NCI-H2171 (cell line): Measurements from ENCODE around the gene TMEM45A.
"Not testable (repeated sequence)": the region's sequence is repeated elsewhere in the genome, so short reads cannot be mapped to it uniquely, and the experiment has no call there.

ENCODE experiments used
- DNase-seq: peaks from one replicate; lab custom pipeline; 2025; lab: John Stamatoyannopoulos, UW

The TMEM45A gene

GRCh38 chr3:100492059-100493006 lies at the start of gene TMEM45A:
TSS of gene TMEM45A (plus strand) at chr3:100492619. CDS start at chr3:100555212, 62,593 bp downstream.
- peak; percentile 89 for DNase-seq

- DNase-seq = no peak
These were observed 48.7 kb upstream of the TMEM45A start for GRCh38 chr3:100443690-100444089.

- not testable (repeated sequence) for DNase-seq
These were observed 45.4 kb upstream of the TMEM45A start for GRCh38 chr3:100447067-100447466.

- no peak for DNase-seq
These were observed 44.3 kb upstream of the TMEM45A start for GRCh38 chr3:100448079-100448478.

- no peak for DNase-seq
These were observed 43.2 kb upstream of the TMEM45A start for GRCh38 chr3:100449214-100449613.

- no peak for DNase-seq
These were observed 37.7 kb upstream of the TMEM45A start for GRCh38 chr3:100454677-100455076.

GRCh38 chr3:100455841-100456550 lies 36.4 kb upstream of the TMEM45A start:
- DNase-seq = no peak

- DNase-seq = no peak
These were observed 35.7 kb upstream of the TMEM45A start for GRCh38 chr3:100456745-100457144.

GRCh38 chr3:100457811-100458210 lies 34.6 kb upstream of the TMEM45A start:
- DNase-seq = no peak

- no peak for DNase-seq
These were observed 33.6 kb upstream of the TMEM45A start for GRCh38 chr3:100458814-100459213.

GRCh38 chr3:100463002-100463401 lies 29.4 kb upstream of the TMEM45A start:
- DNase-seq = peak; percentile 40

- no peak for DNase-seq
These were observed 28.7 kb upstream of the TMEM45A start for GRCh38 chr3:100463646-100464155.

- DNase-seq = no peak
These were observed 26.3 kb upstream of the TMEM45A start for GRCh38 chr3:100465892-100466777.

- no peak for DNase-seq
These were observed 25.3 kb upstream of the TMEM45A start for GRCh38 chr3:100467133-100467532.

GRCh38 chr3:100468676-100469075 lies 23.7 kb upstream of the TMEM45A start:
- no peak for DNase-seq

- DNase-seq = no peak
These were observed 21.5 kb upstream of the TMEM45A start for GRCh38 chr3:100470951-100471350.

- no peak for DNase-seq
These were observed 21.0 kb upstream of the TMEM45A start for GRCh38 chr3:100471444-100471843.

GRCh38 chr3:100477851-100478360 lies 14.5 kb upstream of the TMEM45A start:
- not testable (repeated sequence) for DNase-seq

- DNase-seq = not testable (repeated sequence)
These were observed 13.9 kb upstream of the TMEM45A start for GRCh38 chr3:100478521-100478920.

GRCh38 chr3:100480081-100480480 lies 12.3 kb upstream of the TMEM45A start:
- DNase-seq = no peak

- DNase-seq = no peak
These were observed 10.2 kb upstream of the TMEM45A start for GRCh38 chr3:100482176-100482575.
